HUES6 (cell line): ENCODE results near the gene ZP3.
A peak's percentile ranks its signal among the peaks of the same experiment; 100 is the strongest.
"Not testable (repeated sequence)": the region's sequence is repeated elsewhere in the genome, so short reads cannot be mapped to it uniquely, and the experiment has no call there.

Experiments used
- H3K27ac ChIP-seq: 2 replicates; pipeline ENCODE4 v1.7.0; 2013; ENCODE audit warnings: low read depth, mild to moderate bottlenecking, low read length, inconsistent platforms
- H3K27me3 ChIP-seq: 2 replicates; pipeline ENCODE4 v1.6.1; 2013; ENCODE audit warnings: low read length; ENCODE audit not compliant: control insufficient read depth, insufficient read depth
- H3K36me3 ChIP-seq: 2 replicates; pipeline ENCODE4 v1.6.1; 2013; ENCODE audit warnings: low read length; ENCODE audit not compliant: control insufficient read depth, insufficient read depth
- H3K4me1 ChIP-seq: 2 replicates; pipeline ENCODE4 v1.6.1; 2013; ENCODE audit warnings: low read length; ENCODE audit not compliant: control insufficient read depth, insufficient read depth
- H3K4me3 ChIP-seq: 2 replicates; pipeline ENCODE4 v1.5.1; 2013; ENCODE audit warnings: low read depth, low read length
- H3K9ac ChIP-seq: one replicate; pipeline ENCODE4 v1.6.1; 2013; ENCODE audit warnings: mild to moderate bottlenecking, low read length
- H3K9me3 ChIP-seq: 2 replicates; pipeline ENCODE4 v1.6.1; 2013; ENCODE audit warnings: low read depth, low read length; ENCODE audit not compliant: control insufficient read depth, insufficient read depth

Gene ZP3

DNA sequence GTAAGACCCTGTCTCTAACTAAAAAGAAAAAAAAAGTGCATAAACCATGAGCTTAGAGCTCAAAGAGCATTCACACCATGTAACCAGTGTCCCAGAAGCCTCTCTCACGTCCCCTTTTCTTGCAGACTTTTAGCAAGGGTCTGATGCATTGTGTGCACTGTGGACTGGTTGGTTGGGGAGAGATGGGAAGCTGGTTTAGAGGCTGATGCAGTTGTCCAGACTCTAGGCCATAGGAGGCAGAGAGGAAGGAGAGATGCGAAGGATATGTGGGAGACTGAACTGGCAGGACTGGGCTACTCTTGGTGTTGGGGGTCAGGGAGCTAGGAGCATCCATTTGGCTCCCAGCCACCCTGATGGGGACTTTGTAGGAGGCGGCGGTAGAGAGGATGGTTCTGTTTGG lies 17.0 kb upstream of the ZP3 start:
- Histone ChIP-seq H3K9ac (no peak overlapping the region), H3K36me3 (no peaks in the 10 kb centered on the region), H3K9me3 (no peaks in the 10 kb centered on the region), H3K4me3 (no peak overlapping the region), H3K4me1 (peaks cover 14% of the 10 kb centered on the region; the same call in 1 of the 2 replicates), H3K27me3 (no peaks in the 10 kb centered on the region), H3K27ac (no peak overlapping the region)

DNA sequence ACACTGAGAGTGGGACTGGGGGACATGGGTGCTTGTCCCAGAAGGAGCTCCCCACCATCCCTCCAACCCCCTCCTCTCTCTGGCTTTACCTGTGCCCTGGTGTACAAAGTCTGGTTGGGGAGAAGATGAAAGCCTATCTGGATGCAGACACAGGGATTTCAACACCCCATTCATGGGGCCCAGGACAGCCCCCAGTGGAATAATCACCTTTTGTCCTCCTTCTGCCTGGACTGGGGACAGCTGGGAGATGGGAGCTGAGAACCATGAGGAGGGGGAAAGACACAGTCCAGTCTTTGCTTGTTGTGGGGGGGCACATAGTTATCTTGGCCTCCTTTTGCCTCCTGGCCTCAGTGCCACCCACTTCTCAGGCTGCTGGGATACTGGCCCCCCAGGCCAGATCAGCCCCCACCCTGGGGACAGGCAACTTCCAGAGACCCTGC lies 16.6 kb upstream of the ZP3 start:
- H3K27ac ChIP-seq = no peak overlapping the region
- H3K4me3 ChIP-seq = no peak overlapping the region
- no peaks in the 10 kb centered on the region for H3K27me3 ChIP-seq
- H3K36me3 ChIP-seq = no peaks in the 10 kb centered on the region
- no peaks in the 10 kb centered on the region for H3K9me3 ChIP-seq
- H3K9ac ChIP-seq = no peak overlapping the region
- H3K4me1 ChIP-seq = peaks cover 14% of the 10 kb centered on the region; the same call in 1 of the 2 replicates

DNA sequence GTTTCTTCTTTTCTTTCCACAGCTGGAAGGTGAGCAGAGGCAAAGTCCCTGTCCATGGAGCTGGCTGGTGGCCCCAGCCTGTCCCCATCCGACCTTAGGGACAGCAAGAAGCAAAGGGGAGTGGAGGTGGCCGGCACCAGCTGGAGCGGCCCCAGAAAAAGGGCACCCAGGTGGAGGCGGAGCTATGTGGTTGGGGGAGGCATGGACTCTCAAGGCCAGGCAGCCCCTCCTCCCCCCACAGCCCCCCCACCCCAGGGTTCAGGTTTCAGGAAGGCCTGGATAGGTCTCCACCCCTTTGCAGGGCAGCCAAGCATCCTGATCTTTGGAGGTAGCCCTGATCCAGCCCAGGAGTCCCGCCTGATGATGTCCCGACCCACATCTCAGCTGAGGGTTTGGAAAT lies 15.2 kb upstream of the ZP3 start, which contains the start of gene SSC4D:
Gene SSC4D (minus strand): TSS at position 161 of the 400 bp plus-strand sequence. CDS start 5,258 bp downstream, outside the sequence.
- peak within 1 kb of the TSS; percentile 31 for H3K9ac ChIP-seq

DNA sequence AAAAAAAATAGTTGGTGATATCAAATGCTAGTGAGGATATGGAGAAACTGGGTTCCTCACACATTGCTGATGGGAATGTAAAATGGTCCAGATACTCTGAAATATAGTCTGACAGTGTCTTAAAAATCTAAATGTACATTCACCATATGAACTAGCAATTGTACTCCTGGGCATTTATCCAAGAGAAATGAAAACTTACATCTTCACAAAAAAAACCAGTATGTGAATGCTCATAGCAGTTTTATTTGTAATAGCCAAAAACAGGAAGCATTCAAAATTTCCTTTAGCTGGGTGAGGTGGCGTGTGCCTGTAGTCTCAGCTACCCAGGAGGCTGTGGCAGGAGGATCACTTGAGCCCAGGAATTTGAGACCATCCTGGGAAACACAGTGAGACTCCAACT lies 13.1 kb upstream of the ZP3 start:
- Histone ChIP-seq H3K36me3 (no peaks in the 10 kb centered on the region), H3K9me3 (no peaks in the 10 kb centered on the region), H3K27ac (no peak overlapping the region), H3K9ac (no peak overlapping the region), H3K4me1 (peaks cover 11% of the 10 kb centered on the region; the same call in 1 of the 2 replicates), H3K27me3 (no peaks in the 10 kb centered on the region), H3K4me3 (no peak overlapping the region)

More for the DNA sequence above, 15.2 kb upstream of the ZP3 start, which contains the start of gene SSC4D:
- Histone ChIP-seq H3K4me1 (peaks cover 11% of the 10 kb centered on the region; the same call in 1 of the 2 replicates), H3K36me3 (no peaks in the 10 kb centered on the region), H3K27ac (no peak within 1 kb of the TSS), H3K27me3 (no peaks in the 10 kb centered on the region), H3K4me3 (peak within 1 kb of the TSS; percentile 64), H3K9me3 (no peaks in the 10 kb centered on the region)

DNA sequence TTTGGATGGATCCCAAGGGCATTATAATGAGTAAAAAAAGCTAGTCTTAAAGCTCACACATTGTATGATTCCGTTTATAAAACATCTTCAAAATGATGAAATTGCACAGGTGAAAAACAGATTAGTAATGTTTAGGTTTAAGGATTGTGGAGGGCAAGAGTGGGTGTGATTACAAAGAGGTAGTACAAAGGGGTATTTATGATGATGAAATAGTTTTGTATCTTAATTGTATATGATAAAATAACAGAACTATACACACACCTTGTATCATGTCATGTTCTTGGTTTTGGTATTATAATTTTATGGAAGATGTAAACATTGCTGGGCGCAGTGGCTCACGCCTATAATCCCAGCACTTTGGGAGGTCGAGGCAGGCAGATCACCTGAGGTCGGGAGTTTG lies 12.5 kb upstream of the ZP3 start:
- Histone ChIP-seq H3K4me3 (no peak overlapping the region), H3K9ac (no peak overlapping the region), H3K27ac (no peak overlapping the region), H3K36me3 (no peaks in the 10 kb centered on the region), H3K4me1 (peaks cover 11% of the 10 kb centered on the region; the same call in 1 of the 2 replicates), H3K27me3 (no peaks in the 10 kb centered on the region), H3K9me3 (no peaks in the 10 kb centered on the region)

DNA sequence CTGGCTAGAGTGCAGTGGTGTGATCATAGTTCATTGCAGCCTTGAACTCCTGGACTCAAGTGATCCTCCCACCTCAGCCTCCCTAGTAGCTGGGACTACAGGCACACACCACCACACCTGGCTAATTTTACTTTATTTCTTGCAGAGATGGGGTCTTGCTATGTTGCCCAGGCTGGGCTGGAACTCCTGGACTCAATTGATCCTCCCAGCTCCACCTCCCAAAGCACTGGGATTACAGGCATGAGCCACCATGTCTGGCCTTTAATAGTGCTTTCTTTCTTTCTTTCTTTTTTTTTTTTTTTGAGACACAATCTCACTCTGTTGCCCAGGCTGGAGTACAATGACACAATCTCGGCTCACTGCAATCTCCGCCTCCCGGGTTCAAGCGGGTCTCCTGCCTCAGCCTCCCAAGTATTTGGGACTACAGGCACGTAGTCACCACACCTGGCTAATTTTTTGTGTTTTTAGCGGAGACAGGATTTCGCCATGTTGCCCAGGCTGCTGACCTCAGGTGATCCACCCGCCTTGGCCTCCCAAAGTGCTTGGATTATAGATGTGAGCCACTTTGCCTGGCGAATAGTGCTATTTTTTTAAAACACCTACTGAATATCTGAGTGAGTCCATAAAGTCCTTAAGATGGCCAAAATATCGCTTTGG lies 7.0 kb upstream of the ZP3 start:
- not testable (repeated sequence) for H3K27ac ChIP-seq, H3K4me1 ChIP-seq, H3K4me3 ChIP-seq, H3K9me3 ChIP-seq, H3K36me3 ChIP-seq, H3K9ac ChIP-seq, H3K27me3 ChIP-seq

DNA sequence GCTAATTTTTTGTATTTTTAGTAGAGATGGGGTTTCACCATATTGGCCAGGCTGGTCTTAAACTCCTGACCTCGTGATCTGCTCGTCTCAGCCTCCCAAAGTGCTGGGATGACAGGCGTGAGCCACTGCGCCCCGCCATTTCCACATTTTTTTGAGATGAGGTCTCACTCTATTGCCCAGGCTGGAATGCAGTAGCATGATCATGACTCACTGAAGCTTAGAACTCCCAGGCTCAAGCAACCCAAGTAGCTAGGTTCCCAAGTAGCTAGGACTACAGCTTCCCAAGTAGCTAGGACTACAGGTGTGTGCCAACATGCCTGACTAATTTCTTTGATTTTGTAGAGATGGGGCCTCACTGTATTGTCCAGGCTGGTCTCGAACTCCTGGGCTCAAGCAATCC lies 3.7 kb upstream of the ZP3 start:
- H3K27me3 ChIP-seq, H3K27ac ChIP-seq, H3K4me3 ChIP-seq, H3K36me3 ChIP-seq, H3K9ac ChIP-seq, H3K9me3 ChIP-seq: not testable (repeated sequence)
- H3K4me1 ChIP-seq = peaks cover 11% of the 10 kb centered on the region

DNA sequence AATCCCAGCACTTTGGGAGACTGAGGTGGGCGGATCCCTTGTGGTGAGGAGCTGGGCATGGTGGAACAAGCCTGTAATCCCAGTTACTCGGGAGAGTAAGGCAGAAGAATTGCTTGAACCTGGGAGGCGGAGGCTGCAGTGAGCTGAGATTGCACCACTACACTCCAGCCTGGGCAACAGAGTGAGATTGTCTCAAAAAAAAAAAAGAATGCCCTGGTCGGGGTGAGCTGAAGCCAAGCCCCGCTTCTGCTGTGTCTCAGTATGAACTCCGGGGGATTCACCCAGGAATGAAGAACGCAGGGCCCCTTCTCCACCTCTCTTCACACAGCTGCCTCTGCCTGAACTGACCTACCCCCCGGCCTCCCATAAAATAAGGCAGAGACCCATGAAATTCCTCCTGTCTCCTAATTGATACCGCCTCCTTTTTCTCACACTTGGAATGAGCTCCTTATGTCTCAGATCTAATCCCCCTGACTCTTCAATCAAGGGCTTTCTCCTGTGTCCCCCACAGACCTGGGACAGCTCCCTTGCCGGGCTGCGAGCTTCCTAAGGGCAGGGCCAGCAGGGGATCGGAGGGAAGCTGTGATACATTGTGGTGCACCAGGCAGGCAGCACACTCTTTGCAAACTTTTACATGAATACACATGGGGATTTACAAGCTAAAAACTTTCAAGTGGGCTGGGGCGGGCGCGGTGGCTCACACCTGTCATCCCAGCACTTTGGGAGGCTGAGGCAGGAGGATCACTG lies 911 bp upstream of the ZP3 start:
- no peak overlapping the region for H3K4me3 ChIP-seq
- H3K9me3 ChIP-seq = no peaks in the 10 kb centered on the region
- no peak overlapping the region for H3K9ac ChIP-seq
- H3K4me1 ChIP-seq = peaks cover 18% of the 10 kb centered on the region
- H3K36me3 ChIP-seq = no peaks in the 10 kb centered on the region
- H3K27ac ChIP-seq = no peak overlapping the region
- no peaks in the 10 kb centered on the region for H3K27me3 ChIP-seq

DNA sequence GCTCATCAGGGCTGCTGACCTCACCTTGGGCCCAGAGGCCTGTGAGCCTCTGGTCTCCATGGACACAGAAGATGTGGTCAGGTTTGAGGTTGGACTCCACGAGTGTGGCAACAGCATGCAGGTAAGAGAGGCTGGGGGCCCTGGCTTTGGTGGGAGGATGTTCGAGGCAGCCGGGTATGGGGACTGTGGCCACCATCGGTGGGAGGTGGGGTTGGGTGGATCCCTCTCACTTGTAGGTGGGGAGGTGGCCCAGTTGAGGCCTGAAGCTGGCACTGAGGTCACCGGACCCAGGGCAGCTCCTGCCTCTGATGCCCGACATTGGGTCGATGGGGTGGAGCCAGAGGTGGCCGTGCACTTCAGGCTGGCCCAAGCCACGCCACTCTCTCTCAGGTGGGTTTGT lies 406 bp downstream of the ZP3 start:
- Histone ChIP-seq H3K4me3 (no peak overlapping the region), H3K27ac (no peak overlapping the region), H3K27me3 (no peaks in the 10 kb centered on the region)

DNA sequence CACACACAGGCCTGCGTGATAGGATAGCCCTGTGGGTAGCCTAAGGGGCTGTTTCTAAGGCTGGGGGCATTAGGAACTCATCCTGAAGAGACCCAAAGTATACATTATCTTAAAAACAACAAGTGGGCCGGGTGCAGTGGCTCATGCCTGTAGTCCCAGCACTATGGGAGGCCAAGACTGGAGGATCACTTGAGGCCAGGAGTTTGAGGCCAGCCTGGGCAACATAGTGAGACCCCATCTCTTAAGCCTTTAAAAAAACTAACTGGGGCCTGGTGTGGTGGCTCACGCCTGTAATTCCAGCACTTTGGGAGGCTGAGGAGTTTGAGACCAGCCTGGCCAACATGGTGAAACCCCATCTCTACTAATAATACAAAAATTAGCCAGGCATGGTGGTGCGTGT lies 808 bp downstream of the ZP3 start:
- H3K4me1 ChIP-seq = peaks cover 24% of the 10 kb centered on the region
- H3K4me3 ChIP-seq, H3K27me3 ChIP-seq, H3K36me3 ChIP-seq, H3K9me3 ChIP-seq, H3K27ac ChIP-seq, H3K9ac ChIP-seq: not testable (repeated sequence)

More for the DNA sequence above, 406 bp downstream of the ZP3 start:
- Histone ChIP-seq H3K9ac (no peak overlapping the region), H3K36me3 (no peaks in the 10 kb centered on the region), H3K4me1 (peaks cover 24% of the 10 kb centered on the region), H3K9me3 (no peaks in the 10 kb centered on the region)

DNA sequence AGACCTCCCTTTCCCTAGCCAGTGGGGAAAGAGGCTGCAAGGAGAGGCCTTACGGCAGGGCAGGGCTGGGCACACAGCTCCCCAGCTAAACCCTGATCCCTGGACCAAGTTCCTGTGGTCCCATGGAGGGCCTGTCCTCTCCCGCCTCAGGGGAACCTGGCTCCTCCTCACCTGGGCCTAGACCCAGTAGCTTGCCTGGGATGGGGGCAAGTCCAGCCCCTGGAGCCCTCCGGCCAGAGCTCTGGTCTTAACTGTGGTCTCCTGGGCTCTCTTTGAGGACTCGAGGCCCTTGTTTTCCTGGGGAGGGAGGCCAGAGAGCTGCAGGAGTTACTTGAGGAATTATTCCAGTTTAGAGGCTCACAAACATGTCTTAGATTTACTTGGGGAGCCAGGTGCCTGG lies 1.5 kb downstream of the ZP3 start:
- H3K27me3 ChIP-seq = no peaks in the 10 kb centered on the region
- H3K36me3 ChIP-seq = no peaks in the 10 kb centered on the region
- peaks cover 24% of the 10 kb centered on the region for H3K4me1 ChIP-seq
- H3K9me3 ChIP-seq = no peaks in the 10 kb centered on the region
- no peak overlapping the region for H3K27ac ChIP-seq
- no peak overlapping the region for H3K4me3 ChIP-seq
- H3K9ac ChIP-seq = no peak overlapping the region
